Caco-2 (cell line): ENCODE results near the gene CA5B. TPM values are rescaled to one million over a fixed set of nuclear protein-coding genes. Genes with fewer than 3 reads are reported as not detected.

Experiments
- Bru-seq: library from RNA; stranded (reverse); fragments of 400-500 nt; gene quantifications from one replicate; lab custom pipeline; 2021; lab: Mats Ljungman, UMichigan
- BruChase-seq, 2 experiments: library from RNA; stranded (reverse); fragments of 400-500 nt; gene quantifications; one replicate each; lab custom pipeline; 2021; lab: Mats Ljungman, UMichigan
- BruUV-seq: library from RNA; stranded (reverse); fragments of 400-500 nt; replicated peaks from 2 replicates; lab custom pipeline; 2021; lab: Mats Ljungman, UMichigan
- CTCF ChIA-PET: fragments of 300-600 bp; sonication (Branson Sonifier 250); formaldehyde crosslinking; loops from one replicate; lab custom pipeline; 2022; ENCODE audit warnings: antibody characterized with exemption; lab: Charles Lee
- POLR2A ChIA-PET: fragments of 300-600 bp; sonication (Branson Sonifier 250); formaldehyde crosslinking; loops from one replicate; lab custom pipeline; 2022; ENCODE audit warnings: antibody characterized with exemption; lab: Charles Lee
- DNase-seq, 2 experiments: peaks; one replicate each; pipeline versions ENCODE4 v3.0.0 to v3.0.0-alpha.2; 2020 to 2022
- H3K27me3 ChIP-seq: replicated peaks from 2 replicates; pipeline ENCODE4 v1.6.0; 2011; ENCODE audit warnings: low read length; ENCODE audit not compliant: control insufficient read depth, insufficient read depth
- H3K36me3 ChIP-seq: 2 replicates; pipeline ENCODE4 v1.5.1; 2011; ENCODE audit warnings: low read length; ENCODE audit not compliant: control insufficient read depth, insufficient read depth
- H3K4me1 ChIP-seq: fragments of 250-450 bp; sonication (Bioruptor Pico); 2 replicates; pipeline ENCODE4 v1.5.1; 2020; ENCODE audit warnings: mild to moderate bottlenecking
- H3K4me3 ChIP-seq: 2 replicates; pipeline ENCODE4 v1.5.1; 2011; ENCODE audit warnings: low read depth, mild to moderate bottlenecking, control low read depth, low read length
- H3K9me3 ChIP-seq: fragments of 250-450 bp; sonication (Bioruptor Pico); 2 replicates; pipeline ENCODE4 v1.5.1; 2020; ENCODE audit warnings: mild to moderate bottlenecking, moderate library complexity
- H3K27ac Mint-ChIP-seq: one replicate; pipeline ENCODE4 v1.8.0; 2022; ENCODE audit warnings: mixed read lengths; ENCODE audit not compliant: unreplicated experiment
- H3K27me3 Mint-ChIP-seq: one replicate; pipeline ENCODE4 v1.8.0; 2022; ENCODE audit warnings: mixed read lengths; ENCODE audit not compliant: insufficient read depth, unreplicated experiment
- H3K36me3 Mint-ChIP-seq: one replicate; pipeline ENCODE4 v1.8.0; 2022; ENCODE audit warnings: mild to moderate bottlenecking, mixed read lengths; ENCODE audit not compliant: insufficient read depth, unreplicated experiment
- H3K4me1 Mint-ChIP-seq: one replicate; pipeline ENCODE4 v1.8.0; 2022; ENCODE audit warnings: low read depth, mixed read lengths; ENCODE audit not compliant: unreplicated experiment
- H3K4me3 Mint-ChIP-seq: one replicate; pipeline ENCODE4 v1.8.0; 2022; ENCODE audit warnings: mild to moderate bottlenecking, moderate library complexity, mixed read lengths; ENCODE audit not compliant: unreplicated experiment
- H3K9me3 Mint-ChIP-seq: one replicate; pipeline ENCODE4 v1.8.0; 2022; ENCODE audit warnings: mixed read lengths; ENCODE audit not compliant: unreplicated experiment
- intact Hi-C: fragments of 100-400 bp; cut with micrococcal nuclease; formaldehyde crosslinking; loops from one replicate; pipeline ENCODE4 v1.10.0; 2022; ENCODE audit not compliant: unreplicated experiment
- long read RNA-seq: library from polyadenylated mRNA; stranded (forward); transcript quantifications from one replicate; pipeline ENCODE4 v2.0.0, GENCODE V29; 2022
- total RNA-seq: library from RNA; stranded (reverse); gene quantifications from 2 replicates; pipeline ENCODE4 v1.2.3, GENCODE V29; 2022
- TF ChIP-seq, protein P1 (sequence below), 2 experiments: fragments of 200-600 bp in 1 of 2; IDR thresholded peaks; 1 replicate in 1 of 2; 2 replicates in 1 of 2; pipeline versions ENCODE4 v1.5.1 to v1.8.0; 2011 to 2022; ENCODE audit warnings: antibody characterized with exemption in 1 of 2, control low read depth in 1 of 2, inconsistent platforms in 1 of 2, low read depth in 1 of 2, low read length in 1 of 2, mild to moderate bottlenecking in 1 of 2, moderate library complexity in 1 of 2; ENCODE audit not compliant: insufficient read depth in 1 of 2, severe bottlenecking in 1 of 2, unreplicated experiment in 1 of 2

The CA5B gene
- total RNA-seq (4.1 and 4.2 TPM in 2 replicates), Bru-seq, nascent RNA (percentile 49 among the genes with signal in this experiment), BruChase-seq, experiment 1, labeled RNA remaining after a 2-hour chase (percentile 52 among the genes with signal in this experiment), BruChase-seq, experiment 2, labeled RNA remaining after a 6-hour chase (percentile 51 among the genes with signal in this experiment)
- long read RNA-seq, partial matches to known transcripts, result 0 of 1 reads
- long read RNA-seq, other reads (novel, unspliced or antisense), result 1 of 1 reads

DNA sequence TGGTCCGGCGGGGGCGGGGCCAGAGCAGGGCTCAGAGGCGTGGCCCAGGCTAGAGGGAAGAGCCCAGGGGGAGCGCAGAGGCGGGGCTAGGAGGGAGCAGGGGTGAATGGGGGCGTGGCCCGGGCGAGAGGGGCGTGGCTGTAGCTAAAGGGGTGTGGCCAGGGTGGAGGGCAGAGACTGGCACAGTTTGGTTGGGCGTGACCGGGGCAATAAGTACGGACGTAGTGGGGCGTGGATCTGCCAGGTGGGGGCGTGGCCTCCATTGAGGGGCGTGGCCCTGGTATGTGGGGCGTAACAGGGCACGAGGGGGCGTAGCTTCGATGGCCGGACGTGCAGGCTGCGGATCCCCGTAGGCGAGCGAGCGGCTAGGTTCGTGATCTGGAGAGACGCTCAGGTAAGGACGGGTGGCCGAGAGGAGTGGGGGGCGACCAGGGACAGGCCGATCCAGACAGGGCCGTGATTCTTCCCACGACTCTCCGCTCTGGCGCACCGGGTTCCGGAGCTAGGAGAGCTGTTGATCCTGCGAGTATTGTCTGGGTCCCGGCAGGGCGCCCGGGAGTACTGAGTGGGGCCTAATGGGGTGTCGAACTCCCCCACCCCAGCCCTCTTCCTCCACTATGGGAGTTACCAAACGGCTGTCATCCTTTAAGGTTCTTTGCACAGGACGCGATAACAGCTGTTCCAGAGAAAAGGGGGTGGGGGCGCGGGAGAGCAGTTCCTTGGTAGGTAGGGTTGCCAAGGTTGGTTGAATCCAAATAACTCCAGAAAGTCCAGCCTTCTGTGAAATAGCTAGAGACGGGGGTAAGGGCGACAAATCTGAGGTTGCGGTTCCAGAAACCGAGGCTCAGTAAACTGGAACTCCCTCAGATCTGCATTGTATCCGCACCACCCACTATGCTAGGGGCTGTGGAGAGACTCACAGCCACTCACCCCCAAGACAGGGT, at the start of gene CA5B:
TSS of gene CA5B (plus strand) at position 312 of the 944 bp plus-strand sequence. CDS start 11,754 bp downstream, outside the sequence.
- Mint-ChIP-seq H3K27ac (no peak within 1 kb of the TSS), H3K36me3 (no peaks in the 10 kb centered on the region), H3K9me3 (no peaks in the 10 kb centered on the region), H3K4me3 (peak within 1 kb of the TSS; percentile 72), H3K4me1 (no peaks in the 10 kb centered on the region), H3K27me3 (no peaks in the 10 kb centered on the region)
- Histone ChIP-seq H3K4me3 (peak within 1 kb of the TSS; percentile 42), H3K4me1 (no peaks in the 10 kb centered on the region), H3K9me3 (no peaks in the 10 kb centered on the region), H3K36me3 (no peaks in the 10 kb centered on the region), H3K27me3 (no peaks in the 10 kb centered on the region)
- no TSS peak for BruUV-seq
- ChIA-PET POLR2A (interaction anchor here (0.7 kb wide), 1 partner anchor 63 kb away, joined by 3 read pairs; no protein-coding TSS in a partner anchor), CTCF (no interaction called here)
- intact Hi-C loops, result no loop called here
- TF ChIP-seq, protein P1, sequence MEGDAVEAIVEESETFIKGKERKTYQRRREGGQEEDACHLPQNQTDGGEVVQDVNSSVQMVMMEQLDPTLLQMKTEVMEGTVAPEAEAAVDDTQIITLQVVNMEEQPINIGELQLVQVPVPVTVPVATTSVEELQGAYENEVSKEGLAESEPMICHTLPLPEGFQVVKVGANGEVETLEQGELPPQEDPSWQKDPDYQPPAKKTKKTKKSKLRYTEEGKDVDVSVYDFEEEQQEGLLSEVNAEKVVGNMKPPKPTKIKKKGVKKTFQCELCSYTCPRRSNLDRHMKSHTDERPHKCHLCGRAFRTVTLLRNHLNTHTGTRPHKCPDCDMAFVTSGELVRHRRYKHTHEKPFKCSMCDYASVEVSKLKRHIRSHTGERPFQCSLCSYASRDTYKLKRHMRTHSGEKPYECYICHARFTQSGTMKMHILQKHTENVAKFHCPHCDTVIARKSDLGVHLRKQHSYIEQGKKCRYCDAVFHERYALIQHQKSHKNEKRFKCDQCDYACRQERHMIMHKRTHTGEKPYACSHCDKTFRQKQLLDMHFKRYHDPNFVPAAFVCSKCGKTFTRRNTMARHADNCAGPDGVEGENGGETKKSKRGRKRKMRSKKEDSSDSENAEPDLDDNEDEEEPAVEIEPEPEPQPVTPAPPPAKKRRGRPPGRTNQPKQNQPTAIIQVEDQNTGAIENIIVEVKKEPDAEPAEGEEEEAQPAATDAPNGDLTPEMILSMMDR (IDR thresholded peaks at IDR 0.05; ENCODE audit: insufficient read depth in 1 of 2, low read depth in 1 of 2, low read length in 1 of 2, severe bottlenecking in 1 of 2, unreplicated experiment in 1 of 2), result no peak
- peak; percentile 85 to 87 for DNase-seq

GRCh38 chrX:15694941-15695451, 43.1 kb upstream of the CA5B start:
- intact Hi-C loops, result no loop called here
- Mint-ChIP-seq H3K4me3 (no peak overlapping the region), H3K4me1 (no peaks in the 10 kb centered on the region), H3K27ac (no peak overlapping the region), H3K36me3 (peaks cover 16% of the 10 kb centered on the region), H3K9me3 (no peaks in the 10 kb centered on the region), H3K27me3 (no peaks in the 10 kb centered on the region)
- H3K36me3 ChIP-seq, result no peaks in the 10 kb centered on the region
- H3K4me3 ChIP-seq, result no peak overlapping the region
- no TSS peak for BruUV-seq
- ChIA-PET CTCF (interaction anchor here (0.6 kb wide), 1 partner anchor 137 kb away, joined by 5 read pairs; no protein-coding TSS in a partner anchor), POLR2A (no interaction called here)
- DNase-seq, result no peak
- TF ChIP-seq, protein P1 (IDR thresholded peaks at IDR 0.05; ENCODE audit: insufficient read depth in 1 of 2, low read depth in 1 of 2, low read length in 1 of 2, severe bottlenecking in 1 of 2, unreplicated experiment in 1 of 2), result no peak
- no peaks in the 10 kb centered on the region for H3K27me3 ChIP-seq
- no peaks in the 10 kb centered on the region for H3K9me3 ChIP-seq
- H3K4me1 ChIP-seq, result no peaks in the 10 kb centered on the region

- ChIA-PET POLR2A (no interaction called here), CTCF (no interaction called here)
- Mint-ChIP-seq H3K27me3 (no peaks in the 10 kb centered on the region), H3K4me3 (no peak overlapping the region), H3K36me3 (peaks cover 6% of the 10 kb centered on the region), H3K27ac (no peak overlapping the region), H3K4me1 (no peaks in the 10 kb centered on the region), H3K9me3 (no peaks in the 10 kb centered on the region)
- H3K27me3 ChIP-seq, result no peaks in the 10 kb centered on the region
- no peaks in the 10 kb centered on the region for H3K36me3 ChIP-seq
- H3K9me3 ChIP-seq, result no peaks in the 10 kb centered on the region
- TF ChIP-seq, protein P1 (IDR thresholded peaks at IDR 0.05; ENCODE audit: insufficient read depth in 1 of 2, low read depth in 1 of 2, low read length in 1 of 2, severe bottlenecking in 1 of 2, unreplicated experiment in 1 of 2), result no peak
- intact Hi-C loops, result no loop called here
- H3K4me1 ChIP-seq, result no peaks in the 10 kb centered on the region
- DNase-seq, result no peak
- no TSS peak for BruUV-seq
- no peak overlapping the region for H3K4me3 ChIP-seq
Observed at GRCh38 chrX:15696516-15696915, 41.6 kb upstream of the CA5B start.
